ENCODE results near the gene ATP4B.

DNA sequence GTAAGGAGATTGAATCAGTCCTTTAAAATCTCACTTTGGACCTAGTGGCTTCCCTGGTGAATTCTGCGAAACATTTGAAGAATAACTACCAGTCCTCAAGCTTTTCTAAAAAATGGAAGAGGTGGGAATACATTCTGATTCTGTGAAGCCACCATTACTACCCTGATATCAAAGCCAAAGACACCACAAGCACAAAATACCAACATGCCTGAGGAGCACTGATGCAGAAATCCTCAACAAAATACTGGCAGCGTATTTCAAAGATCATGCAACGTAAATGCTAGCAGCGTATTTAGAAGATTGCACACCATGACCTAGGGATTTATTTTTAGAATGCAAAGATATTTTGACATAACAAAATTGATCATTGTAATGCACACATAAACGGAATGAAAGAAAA is 14.4 kb downstream of the ATP4B start:
- TF ChIP-seq EZH2 (IDR thresholded peaks at IDR 0.05; ENCODE audit: low read length, unreplicated experiment) (no peak), EZH2phosphoT487 (IDR thresholded peaks at IDR 0.05; ENCODE audit: borderline replicate concordance, low read length) (no peak)
- TF ChIP-seq, protein P1, sequence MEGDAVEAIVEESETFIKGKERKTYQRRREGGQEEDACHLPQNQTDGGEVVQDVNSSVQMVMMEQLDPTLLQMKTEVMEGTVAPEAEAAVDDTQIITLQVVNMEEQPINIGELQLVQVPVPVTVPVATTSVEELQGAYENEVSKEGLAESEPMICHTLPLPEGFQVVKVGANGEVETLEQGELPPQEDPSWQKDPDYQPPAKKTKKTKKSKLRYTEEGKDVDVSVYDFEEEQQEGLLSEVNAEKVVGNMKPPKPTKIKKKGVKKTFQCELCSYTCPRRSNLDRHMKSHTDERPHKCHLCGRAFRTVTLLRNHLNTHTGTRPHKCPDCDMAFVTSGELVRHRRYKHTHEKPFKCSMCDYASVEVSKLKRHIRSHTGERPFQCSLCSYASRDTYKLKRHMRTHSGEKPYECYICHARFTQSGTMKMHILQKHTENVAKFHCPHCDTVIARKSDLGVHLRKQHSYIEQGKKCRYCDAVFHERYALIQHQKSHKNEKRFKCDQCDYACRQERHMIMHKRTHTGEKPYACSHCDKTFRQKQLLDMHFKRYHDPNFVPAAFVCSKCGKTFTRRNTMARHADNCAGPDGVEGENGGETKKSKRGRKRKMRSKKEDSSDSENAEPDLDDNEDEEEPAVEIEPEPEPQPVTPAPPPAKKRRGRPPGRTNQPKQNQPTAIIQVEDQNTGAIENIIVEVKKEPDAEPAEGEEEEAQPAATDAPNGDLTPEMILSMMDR (conservative IDR thresholded peaks at IDR 0.05; ENCODE audit: low read depth, low read length), result no peak
